ENCODE results near the gene CXCL13.
A peak's percentile ranks its signal among the peaks of the same experiment; 100 is the strongest.
"Not testable (repeated sequence)": the region's sequence is repeated elsewhere in the genome, so short reads cannot be mapped to it uniquely, and the experiment has no call there.

Gene CXCL13

DNA sequence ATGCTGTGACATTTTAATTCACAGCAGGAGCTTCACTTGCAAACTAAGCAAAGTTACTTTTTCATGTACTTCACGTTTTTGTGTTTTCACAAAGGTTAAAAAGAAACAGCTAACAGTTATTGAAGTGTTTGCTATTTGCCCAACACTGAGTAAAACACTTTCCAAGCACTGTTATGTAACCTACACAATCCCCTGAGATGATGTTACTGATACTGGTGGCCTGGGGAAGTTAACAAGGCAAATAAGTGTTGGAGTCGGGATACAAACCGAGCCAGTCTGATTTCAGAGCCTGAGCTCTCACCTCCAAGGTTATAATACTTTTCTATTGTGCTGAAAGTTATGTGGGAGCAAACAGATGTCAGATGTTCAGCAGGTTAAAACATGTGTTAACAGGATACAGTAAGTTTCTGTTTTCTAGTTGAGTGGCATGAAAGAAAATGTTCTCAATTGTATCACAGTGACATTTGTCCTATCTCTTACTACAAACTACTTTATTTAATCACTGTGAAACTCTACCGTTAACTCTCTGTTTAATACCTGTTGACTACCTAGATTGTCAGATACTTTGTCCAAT, 3.9 kb upstream of the CXCL13 start:
- DNase-seq (ENCODE audit: low read depth, low spot score): no peak

GRCh38 chr4:77613267-77613666, 7.6 kb downstream of the CXCL13 start:
- DNase-seq (ENCODE audit: low read depth, low spot score): no peak

DNA sequence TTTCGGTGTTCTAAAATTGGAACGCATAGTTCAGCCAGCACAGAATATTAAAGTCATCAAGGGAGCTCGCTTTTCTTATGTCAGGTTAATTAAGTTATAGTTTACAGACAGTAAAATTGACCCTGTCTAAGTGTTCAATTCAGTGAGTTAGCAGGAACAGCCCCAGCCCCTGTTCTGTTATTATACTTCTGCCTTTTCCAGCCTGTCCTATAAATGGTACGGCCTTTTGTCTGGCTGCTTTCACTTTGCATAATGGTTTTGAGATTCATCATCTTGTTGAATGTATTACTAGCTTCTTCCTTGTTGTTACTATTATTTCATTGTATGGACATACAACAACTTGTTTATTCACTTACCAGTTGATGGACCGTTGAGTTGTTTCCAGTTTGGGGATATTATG, 9.5 kb downstream of the CXCL13 start:
- no peak for DNase-seq (ENCODE audit: low read depth, low spot score)

GRCh38 chr4:77617203-77617602, 11.6 kb downstream of the CXCL13 start:
- DNase-seq (ENCODE audit: low read depth, low spot score): no peak

DNA sequence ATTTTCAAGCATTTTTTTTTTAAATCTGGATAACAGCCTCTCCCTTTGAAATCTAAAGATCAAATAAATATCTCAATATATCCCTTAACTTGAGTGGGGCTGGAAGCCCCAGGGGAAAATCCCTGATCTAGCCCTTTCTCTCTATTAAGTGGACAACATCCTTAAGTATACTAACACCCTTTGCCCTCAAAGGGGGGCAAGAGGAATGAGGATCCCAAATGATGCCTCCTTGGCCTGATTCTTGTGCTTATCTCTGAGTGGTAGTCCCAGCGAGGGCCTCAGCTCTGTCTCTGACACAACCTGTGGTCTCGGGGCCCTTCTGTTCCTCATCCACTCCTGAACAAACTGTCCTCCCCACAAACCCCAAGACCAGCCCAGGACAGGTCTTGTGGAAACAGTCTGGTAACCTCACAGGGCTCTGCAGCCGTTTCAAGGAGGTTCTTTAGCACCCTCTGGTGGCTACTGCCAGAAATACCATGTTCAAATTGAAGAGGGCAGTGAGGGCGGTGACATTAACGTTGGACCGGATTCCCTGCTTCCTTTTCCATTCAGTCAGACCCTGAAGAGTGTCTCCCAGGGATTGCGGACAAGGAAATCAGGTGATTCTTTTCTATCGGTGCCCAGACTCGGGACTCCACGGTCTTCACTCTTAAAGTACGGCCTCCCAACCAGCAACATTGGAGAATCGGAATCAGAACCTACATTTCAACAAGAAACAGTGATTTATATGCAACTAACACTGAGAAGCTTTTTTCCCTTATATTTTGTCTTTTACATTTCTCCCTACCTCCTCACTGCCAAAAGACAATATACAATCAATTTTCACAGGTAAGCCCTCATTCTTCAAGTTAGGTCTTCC, 13.0 kb downstream of the CXCL13 start:
- peak; percentile 18 for DNase-seq (ENCODE audit: low read depth, low spot score)

- DNase-seq (ENCODE audit: low read depth, low spot score): no peak
These were observed 13.8 kb downstream of the CXCL13 start for GRCh38 chr4:77619408-77619807.

GRCh38 chr4:77621254-77621653, 15.6 kb downstream of the CXCL13 start:
- DNase-seq (ENCODE audit: low read depth, low spot score): no peak

- no peak for DNase-seq (ENCODE audit: low read depth, low spot score)
These were observed 17.5 kb downstream of the CXCL13 start for GRCh38 chr4:77623091-77623490.

DNA sequence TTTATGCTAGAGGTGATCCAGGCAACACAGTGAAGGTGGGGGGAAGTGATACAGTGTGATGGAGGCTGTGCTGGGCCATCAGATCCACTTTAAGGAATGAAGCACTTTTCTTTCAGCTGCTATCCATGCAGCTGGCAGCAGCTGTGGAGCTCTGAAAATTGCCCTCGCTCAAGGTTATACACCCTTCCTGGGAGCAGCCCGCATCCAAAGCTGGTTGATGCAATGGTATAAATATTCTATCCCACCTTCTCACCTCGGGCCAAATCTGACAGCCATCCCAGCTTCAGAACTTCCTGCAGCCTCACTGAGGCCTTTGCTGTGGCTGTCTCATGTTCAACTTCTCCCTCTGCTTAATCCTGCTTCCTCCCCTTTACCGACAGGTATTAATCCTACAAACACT, 18.6 kb downstream of the CXCL13 start:
- DNase-seq (ENCODE audit: low read depth, low spot score): no peak

- no peak for DNase-seq (ENCODE audit: low read depth, low spot score)
These were observed 19.9 kb downstream of the CXCL13 start for GRCh38 chr4:77625485-77625884.

- no peak for DNase-seq (ENCODE audit: low read depth, low spot score)
These were observed 24.3 kb downstream of the CXCL13 start for GRCh38 chr4:77629885-77630284.

- DNase-seq (ENCODE audit: low read depth, low spot score): no peak
These were observed 25.7 kb downstream of the CXCL13 start for GRCh38 chr4:77631276-77631675.

DNA sequence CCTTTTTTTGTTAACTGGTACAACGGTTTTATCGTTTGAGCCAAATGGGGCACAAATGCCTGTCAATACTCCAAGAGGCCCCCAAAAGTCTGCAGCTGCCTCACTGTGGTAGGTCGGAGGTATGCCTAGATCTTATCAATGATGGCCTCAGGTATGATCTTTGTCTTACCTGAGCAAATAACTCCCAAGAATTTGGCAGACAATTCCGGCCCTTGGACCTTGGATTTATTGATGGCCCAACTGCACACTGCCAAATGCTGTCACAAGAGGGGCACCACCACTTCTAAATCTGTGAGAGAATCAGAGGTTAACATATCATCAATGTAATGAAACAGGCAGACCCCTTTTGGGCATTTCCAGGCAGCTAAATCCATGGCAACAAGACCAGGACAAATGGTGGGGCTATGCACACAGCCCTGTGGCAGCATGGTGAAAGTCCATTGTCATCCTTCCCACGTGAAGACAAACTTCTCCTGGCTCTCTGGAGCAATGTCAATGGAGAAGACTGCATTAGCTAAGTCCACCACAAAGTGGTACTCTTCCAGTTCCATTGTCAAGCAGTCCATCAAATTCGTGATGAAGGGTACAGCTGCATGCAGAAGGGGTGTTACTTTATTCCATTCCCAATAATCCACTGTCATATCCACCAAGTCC, 28.6 kb downstream of the CXCL13 start:
- no peak for DNase-seq (ENCODE audit: low read depth, low spot score)

DNA sequence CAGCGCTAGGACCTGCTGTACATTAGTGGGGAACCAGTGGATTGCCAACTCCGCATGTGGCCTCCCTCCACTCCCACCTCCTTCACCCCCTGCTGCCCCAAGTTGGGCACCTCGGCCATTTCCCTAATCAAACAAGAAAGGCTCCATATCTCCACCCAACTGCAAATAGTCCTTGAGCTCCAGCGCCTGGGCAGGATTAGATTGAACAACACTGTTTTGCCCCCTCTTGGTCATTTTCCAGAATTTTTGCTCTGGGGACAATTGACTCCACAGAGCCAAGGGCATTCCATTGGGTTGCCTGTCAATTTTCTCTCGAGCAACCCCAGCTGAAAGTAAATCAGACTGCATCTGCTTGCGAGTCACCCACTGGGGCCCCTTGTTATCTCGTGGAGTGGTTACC, 29.6 kb downstream of the CXCL13 start:
- DNase-seq (ENCODE audit: low read depth, low spot score): no peak

DNA sequence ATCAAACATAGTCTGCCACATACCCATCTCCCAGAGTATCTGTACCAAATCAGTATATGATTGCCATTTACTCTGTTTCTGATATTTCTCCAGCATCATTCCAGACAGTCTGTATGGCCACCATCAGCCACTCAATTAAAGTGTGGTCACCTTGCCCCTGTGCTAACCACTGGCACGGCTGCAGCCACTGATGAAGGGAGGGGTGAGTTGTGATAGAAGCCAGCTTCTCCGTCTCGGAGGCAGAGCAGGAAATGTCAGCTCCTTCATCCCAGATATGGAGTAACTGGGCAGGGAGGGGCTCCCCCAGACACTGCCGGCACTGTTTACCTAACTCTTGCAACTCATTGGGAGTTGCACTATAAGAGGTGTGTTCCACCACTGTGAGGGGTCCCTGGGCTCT, 30.3 kb downstream of the CXCL13 start:
- no peak for DNase-seq (ENCODE audit: low read depth, low spot score)

GRCh38 chr4:77636902-77637301, 31.3 kb downstream of the CXCL13 start:
- DNase-seq (ENCODE audit: low read depth, low spot score): peak; percentile 68

GRCh38 chr4:77644069-77644468, 38.4 kb downstream of the CXCL13 start:
- not testable (repeated sequence) for DNase-seq (ENCODE audit: low read depth, low spot score)

DNA sequence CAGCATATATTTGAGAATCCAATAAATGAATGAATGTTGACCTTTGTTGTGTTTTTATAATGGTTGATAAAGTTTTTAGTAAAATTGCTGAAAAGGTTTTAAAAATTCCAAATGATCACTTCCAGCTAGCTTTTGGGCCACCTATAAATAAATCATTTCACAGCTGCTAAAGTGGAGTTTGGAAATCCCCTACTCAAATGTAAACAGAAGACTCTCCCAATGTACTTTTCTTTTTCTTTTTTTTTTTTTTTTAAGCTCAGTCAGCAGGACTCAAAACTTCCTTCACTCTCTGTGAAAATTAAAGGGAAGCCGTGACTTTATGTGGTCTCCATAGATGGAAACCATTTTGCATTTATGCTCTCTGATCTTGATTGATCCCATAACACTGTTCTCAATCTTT, 45.2 kb downstream of the CXCL13 start:
- DNase-seq (ENCODE audit: low read depth, low spot score): no peak

- no peak for DNase-seq (ENCODE audit: low read depth, low spot score)
These were observed 46.2 kb downstream of the CXCL13 start for GRCh38 chr4:77651820-77652219.

GRCh38 chr4:77652237-77652897, 46.7 kb downstream of the CXCL13 start:
- DNase-seq (ENCODE audit: low read depth, low spot score): no peak

- DNase-seq (ENCODE audit: low read depth, low spot score): no peak
These were observed 47.6 kb downstream of the CXCL13 start for GRCh38 chr4:77653162-77653758.

DNA sequence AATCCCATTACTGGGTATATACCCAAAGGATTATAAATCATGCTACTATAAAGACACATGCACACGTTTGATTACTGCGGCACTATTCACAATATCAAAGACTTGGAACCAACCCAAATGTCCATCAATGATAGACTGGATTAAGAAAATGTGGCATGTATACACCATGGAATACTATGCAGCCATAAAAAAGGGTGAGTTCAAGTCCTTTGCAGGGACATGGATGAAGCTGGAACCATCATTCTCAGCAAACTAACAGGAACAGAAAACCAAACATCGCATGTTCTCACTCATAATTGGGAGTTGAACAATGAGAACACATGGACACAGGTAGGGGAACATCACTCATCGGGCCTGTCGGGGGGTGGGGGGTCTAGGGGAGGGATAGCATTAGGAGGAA, 54.7 kb downstream of the CXCL13 start:
- DNase-seq (ENCODE audit: low read depth, low spot score): not testable (repeated sequence)
